A172 (cell line): Measurements from ENCODE around the gene IDUA. TPM values are rescaled to one million over a fixed set of nuclear protein-coding genes. Genes with fewer than 3 reads are reported as not detected.
"Not testable (repeated sequence)": the region's sequence is repeated elsewhere in the genome, so short reads cannot be mapped to it uniquely, and the experiment has no call there.

ENCODE experiments used
- DNase-seq: peaks from one replicate; pipeline ENCODE4 v3.0.0-alpha.2; 2015; ENCODE audit warnings: low spot score
- total RNA-seq: library from RNA; depleted of rRNA; stranded (reverse); fragments of >200 nt; shearing (Covaris generic); gene quantifications from 2 replicates; pipeline ENCODE4 v1.2.3, GENCODE V29; 2014

The IDUA gene
- total RNA-seq, 1 experiment from 2014 or later = 14.1 TPM

GRCh38 chr4:967113-968104 lies 19.4 kb upstream of the IDUA start:
- DNase-seq = no peak

- no peak for DNase-seq
Measured at GRCh38 chr4:968221-968620, 18.6 kb upstream of the IDUA start.

- no peak for DNase-seq
Measured at GRCh38 chr4:968621-969394, 18.0 kb upstream of the IDUA start.

DNA sequence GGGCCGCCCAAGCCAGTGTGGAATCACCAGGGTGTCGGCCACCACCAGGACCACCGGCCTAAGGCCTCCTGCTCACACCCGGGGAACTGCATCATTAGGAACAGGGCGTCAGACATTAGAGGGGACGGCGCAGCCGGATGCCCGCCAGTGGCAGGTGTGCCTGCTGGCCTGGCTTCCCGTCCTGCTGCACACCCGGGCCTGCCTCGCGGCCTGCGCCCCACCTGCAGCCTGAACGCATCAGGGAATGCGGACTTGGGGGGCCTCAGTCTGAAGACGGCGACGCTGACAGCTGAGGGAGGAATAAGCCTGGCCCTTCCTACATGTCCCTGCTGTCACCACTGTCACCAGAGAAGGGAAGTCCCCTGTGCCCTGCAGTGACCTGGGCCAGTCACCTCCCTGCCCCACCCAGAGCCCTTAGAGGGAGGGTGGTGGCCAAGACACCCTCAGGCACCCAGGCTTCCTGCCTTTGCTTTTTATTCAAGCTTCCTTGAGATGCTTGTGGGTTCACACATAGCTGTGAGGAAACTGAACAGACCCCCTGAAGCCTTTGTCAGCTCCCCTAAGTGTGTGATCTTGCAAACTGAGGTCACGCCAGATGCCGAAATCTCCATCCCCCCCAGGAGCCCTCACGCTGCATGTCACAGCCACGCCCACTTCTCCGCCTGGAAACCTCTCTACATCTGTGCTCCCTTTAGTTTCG lies 16.6 kb upstream of the IDUA start:
- DNase-seq = no peak

DNA sequence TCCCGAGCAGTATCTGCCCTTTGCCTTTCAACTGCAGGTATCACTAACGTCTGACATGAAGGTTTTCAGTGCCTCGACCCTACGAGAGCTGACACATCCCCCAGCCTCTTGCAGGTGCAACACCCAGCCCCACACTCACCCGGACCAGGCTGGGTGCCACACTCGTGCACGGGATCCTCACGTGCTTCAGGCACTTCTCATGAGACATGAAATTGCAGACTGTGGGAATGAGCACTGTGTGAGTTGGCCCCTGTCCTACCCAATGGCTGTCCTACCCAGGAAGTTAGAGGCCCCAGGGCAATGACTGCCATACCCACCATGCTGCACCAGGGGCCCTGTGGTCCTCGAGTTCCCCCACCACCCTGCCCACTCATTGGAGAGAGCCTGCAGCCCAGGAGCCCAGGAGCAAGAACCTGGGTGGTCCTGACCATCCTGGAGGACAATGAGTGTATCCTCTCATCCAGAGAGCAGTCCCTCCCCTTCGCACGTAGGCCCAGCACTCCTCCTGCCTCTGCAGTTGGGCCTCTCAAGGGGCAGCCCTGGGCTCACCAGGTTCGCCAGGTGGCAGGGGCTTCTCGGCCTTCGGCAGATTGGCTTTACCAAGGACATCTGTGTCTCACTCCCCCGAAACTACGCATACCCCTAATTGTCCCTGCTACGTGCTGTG lies 15.9 kb upstream of the IDUA start:
- no peak for DNase-seq

DNA sequence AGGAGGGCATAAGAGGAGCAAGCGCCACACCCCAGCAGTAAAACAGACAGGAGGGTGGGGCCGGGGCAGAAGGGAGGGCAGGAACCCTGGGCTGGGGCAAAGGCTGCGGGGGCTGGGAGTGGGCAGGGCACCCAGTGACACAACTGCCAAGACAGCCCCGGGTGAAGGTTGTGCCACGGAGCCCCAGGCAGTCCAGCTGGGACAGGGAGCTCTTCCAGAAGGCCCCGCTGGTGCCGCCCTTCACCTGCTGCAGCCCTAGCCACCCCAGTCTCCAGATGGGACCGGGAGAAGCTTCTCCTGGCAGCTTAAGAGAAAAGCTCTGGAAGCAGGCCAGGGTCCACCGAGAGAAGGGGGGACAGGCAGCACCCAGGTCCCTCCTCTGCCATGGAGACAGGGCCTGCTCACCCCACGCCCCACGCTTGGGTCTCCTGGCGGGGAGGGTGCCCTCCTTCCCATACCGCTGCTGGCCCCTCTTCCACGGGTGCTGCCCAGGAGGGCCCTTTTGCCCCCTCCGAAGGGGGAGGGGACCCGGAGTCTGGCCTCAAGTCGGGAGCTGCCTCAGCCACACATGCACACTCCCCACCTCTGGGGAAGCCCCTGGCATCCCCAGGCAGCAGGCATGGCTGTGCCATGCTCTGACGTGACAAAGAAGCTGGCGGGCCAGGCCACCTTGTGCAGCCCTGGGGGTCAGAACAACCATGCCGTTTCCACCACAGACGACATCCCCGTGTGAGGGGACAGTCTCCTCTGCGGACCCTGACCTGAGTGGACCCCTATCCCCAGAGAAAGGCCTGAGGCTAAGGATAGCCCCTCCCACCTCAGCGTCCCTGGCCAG lies 15.0 kb upstream of the IDUA start:
- no peak for DNase-seq

DNA sequence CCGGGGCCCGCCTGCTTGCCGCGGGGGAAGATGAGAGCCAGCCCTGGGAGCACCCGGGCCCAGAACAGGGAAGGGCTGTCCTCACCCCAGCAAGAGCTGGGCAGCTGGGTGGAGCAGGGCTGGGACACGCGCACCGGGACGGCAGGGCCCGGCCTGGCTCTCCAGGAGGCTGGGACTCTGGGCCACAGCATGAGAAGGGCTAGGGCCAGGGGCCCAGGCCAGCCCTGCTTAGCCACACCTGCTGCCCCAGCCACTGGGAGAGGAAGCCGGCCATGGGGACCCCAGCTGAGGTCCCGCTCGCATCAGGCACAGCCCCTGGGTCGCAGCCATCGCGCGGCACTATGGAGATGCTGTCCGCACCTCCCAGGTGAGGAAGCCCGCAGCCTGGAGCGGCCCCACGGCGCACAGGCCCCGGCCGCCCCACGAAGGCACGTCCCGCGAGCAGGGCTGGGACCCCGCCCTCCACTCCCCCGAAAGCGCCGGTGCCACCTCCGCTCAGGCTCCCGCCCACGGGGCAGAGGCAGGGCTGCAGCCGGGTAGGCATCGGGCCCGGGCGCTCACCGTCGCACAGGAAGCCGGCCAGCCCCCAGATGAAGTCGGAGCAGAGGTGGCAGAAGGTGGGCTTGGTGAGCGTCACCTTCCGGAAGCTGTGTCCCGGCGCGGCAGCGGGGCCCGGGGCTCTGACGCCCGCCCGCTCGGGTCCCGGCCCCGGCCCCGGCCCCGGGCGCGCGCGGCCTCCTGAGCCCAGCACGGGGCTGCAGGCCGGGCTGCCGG lies 14.0 kb upstream of the IDUA start:
- DNase-seq = no peak

DNA sequence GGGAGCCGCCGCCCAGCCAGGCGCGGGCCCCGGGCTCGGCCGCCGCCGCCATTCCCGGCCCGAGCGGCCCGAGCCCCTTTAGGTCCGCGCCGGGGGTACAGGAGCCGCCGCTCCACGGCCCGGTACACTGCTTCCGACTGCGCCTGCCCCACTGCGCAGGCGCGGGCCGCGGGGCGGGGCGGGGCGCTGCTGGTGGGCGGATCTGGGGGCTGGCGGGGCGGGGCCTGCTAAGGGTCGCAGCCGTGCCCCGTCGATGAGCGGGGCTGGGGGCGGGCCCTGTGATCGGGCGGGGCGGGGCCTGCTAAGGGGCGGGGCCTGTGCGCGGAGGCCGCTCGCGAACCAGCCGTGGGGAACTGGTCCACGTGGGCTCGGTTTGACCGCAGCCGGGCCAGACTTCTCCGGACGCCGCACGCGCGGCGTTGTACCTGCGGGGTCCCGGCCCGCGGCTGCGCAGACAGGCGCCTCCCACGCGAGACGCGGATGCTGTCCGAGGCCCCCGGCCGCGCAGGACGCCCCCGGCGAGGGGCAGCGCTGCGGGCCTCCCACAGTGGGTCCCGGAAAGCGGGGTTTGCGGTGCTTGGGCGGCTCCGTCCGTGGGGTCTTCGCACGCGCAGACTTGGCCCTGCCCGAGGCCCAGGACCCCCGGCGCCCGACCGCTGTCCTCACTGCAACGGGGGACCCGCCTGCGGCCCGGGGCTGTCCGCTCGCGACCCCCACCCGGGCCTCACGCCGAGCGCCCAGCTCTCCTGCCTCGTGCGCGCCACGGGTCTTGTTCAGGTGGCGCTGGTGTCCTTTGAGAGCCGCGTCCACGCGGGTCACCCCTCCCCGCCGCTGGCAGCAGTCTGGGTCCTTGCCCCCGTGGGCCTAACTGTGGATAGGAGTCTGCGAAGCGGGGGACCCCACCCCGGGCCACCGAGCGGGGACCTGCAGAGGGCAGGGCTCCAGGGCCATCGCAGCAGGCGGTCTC lies 13.1 kb upstream of the IDUA start, which contains the start of gene DGKQ:
TSS of gene DGKQ (minus strand) at position 139 of the 967 bp plus-strand sequence. CDS start at position 52, 87 bp downstream.
- peak; percentile 42 for DNase-seq

DNA sequence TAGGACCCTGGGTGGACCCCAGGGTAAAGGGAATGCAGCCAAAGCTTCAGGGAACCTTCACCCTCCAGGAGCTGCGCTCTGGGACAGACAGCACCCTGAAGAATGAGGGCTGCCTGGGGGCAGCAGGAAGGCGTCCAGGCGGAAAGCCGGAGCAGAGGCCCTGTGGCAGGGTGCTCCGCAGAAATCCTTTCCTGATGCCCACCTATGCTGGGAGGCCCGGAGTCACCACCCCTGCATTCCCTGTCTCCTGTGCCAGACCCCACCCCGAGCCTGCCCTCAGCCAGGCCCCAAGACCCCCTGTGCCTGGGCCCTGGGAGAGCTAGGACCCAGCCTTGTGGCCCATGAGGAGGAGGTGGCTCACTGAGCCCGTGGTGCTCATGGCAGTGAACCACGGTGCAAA lies 12.2 kb upstream of the IDUA start:
- DNase-seq = no peak

- DNase-seq = not testable (repeated sequence)
Measured at GRCh38 chr4:976016-976415, 10.8 kb upstream of the IDUA start.

DNA sequence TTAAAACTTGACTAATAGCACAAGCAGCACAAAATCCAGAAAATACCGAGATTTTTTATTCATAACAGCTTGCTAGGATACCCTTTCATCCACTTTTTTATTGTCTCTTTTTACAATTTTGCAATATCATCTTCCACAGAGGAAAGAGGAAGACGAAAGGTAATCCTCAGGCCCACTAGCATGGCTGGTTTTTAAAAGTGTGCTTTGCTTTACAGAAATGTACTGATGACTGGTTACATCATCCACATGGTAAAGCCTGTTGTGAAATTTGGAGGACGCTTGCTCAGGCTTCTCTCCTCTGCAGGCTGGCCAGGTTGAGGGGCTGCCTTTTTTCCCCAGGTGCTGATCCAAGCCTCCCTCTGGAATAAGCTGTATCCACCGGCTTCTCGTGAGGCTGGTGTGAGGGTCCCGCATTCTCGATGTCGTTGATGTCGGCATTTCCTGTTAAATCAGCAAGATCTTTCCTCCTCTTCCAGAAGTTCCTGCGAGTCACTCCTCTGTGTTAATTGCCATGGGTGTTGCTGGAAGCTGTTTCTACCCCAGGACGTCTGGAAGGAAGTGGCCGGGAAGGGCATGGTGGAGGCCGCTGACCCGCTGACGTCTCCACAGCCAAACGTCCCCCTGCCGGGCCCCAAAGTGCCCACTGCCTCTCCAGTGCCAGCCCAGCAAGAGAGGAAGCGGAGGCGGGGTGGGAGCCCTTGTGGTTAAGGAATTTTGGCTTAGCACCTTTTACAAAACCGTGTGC lies 7.7 kb upstream of the IDUA start:
- peak; percentile 27 for DNase-seq

DNA sequence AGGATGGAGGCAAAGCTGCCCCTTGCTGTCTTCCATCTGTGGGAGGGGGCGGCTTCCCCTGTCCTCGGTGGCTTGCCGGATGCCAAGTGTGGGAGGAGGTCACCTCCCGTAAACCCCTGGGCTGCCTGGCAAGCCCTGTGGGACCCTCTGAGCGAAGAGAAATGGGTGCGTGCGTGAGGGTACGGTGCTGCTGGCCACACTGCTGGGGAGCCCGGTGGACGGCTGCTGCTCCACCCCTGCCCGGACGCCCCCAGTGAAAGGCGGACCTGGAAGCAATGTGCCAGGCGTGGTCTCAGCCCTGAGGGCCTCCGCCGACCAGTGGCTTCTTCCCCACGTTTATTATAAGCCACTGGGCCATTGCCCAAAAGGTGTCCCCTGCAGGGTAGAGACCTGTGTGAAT lies 4.6 kb upstream of the IDUA start:
- no peak for DNase-seq

- DNase-seq = no peak
Measured at GRCh38 chr4:982814-983213, 4.0 kb upstream of the IDUA start.

DNA sequence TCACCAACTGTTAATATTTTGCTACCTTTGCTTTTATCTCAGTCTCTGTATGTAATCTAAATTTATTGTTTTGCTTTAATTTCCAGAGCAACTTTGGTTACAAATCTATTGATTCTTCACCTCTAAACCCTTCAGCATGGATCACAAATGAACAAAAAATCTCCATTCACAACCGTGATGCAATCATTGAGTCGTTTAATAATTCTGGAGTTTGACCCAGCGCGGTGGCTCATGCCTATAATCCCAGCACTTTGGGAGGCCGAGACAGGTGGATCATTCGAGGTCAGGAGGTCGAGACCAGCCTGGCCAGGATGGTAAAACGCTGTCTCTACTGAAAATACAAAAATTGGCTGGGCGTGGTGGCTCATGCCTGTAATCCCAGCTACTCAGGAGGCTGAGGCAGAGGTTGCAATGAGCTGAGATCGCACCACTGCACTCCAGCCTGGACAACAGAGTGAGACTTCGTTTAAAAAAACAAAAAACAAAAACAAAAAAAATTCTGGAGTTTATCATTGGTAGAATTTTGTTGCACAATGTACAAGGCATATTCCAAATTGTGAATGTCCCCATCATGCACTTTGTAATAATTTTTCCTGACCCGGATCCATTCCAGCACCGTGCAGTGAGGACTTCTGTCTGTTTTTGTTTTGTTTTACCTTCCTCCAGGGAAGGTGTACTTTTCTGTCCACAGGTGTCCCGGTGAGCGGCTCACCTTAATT lies 2.3 kb upstream of the IDUA start:
- DNase-seq = no peak

DNA sequence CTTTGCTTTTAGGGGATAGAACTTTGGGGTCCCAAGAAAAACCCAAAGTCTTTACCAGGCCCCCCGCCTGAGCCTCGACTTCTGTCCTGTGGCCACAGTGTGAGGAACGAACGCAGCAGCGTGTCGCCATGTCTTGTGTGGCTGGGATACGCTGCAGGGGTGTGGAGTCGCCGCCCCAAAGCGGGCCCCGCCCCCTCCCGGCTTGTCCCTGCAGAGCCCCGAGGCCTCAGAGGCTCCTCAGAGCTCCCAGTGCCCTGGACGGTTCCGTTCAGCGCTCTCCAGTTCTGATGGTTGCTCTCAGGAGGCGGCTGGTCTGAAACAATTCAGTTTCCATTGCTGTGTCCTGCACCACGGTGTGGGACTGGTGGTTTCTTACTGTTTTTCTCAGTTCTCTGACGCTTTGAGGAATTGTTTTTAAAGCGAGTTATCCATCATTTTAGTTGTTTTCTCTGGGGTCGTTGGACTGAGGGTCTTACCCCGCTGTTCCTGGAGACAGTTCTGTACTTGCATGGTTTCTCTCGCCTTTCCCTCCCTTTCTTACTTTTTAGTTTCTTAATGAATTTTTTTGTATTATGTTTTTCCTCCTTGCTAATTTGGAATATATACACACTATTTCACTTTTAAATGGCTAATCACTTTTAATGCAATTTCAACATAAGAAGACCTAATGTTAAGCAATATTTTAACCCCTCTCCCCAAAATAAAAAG lies 1.6 kb upstream of the IDUA start:
- no peak for DNase-seq

GRCh38 chr4:986428-986878 lies 391 bp upstream of the IDUA start:
- no peak for DNase-seq
